Gastroesophageal sphincter (tissue), 4 donors: ENCODE measurements around the gene ARF1. TPM values are rescaled to one million over a fixed set of nuclear protein-coding genes. Genes with fewer than 3 reads are reported as not detected.

ENCODE experiments used
- ATAC-seq: fragments of 150-250 bp; one replicate; pipeline ENCODE4 v1.9.1; 2016; ENCODE audit warnings: mild to moderate bottlenecking, moderate library complexity
- H3K27ac ChIP-seq, 4 donors: fragments of 200-600 bp; sonication (generic) in 3 of 4; 1 replicate in 3 of 4; 2 replicates in 1 of 4; pipeline ENCODE4 v1.5.1; 2016 to 2019
- H3K27me3 ChIP-seq: fragments of 200-600 bp; sonication (generic); one replicate; pipeline ENCODE4 v1.5.1; 2019
- H3K36me3 ChIP-seq, 2 donors: fragments of 200-600 bp; sonication (generic); one replicate each; pipeline ENCODE4 v1.5.1; 2019; ENCODE audit warnings: control low read depth in 1 of 2
- H3K4me1 ChIP-seq, 3 donors: fragments of 200-600 bp; sonication (generic); 1 replicate in 2 of 3; 2 replicates in 1 of 3; pipeline ENCODE4 v1.5.1; 2016 to 2019; ENCODE audit warnings: control low read depth in 2 of 3
- H3K4me3 ChIP-seq, 2 donors: fragments of 200-600 bp; sonication (generic); one replicate each; pipeline ENCODE4 v1.5.1; 2019; ENCODE audit warnings: mild to moderate bottlenecking in 1 of 2, moderate library complexity in 1 of 2
- H3K9me3 ChIP-seq, 3 donors: fragments of 200-600 bp; sonication (generic); one replicate each; pipeline ENCODE4 v1.5.1; 2017 to 2019; ENCODE audit warnings: control low read depth in 2 of 3
- EP300 ChIP-seq: sonication (generic); formaldehyde crosslinking; IDR thresholded peaks from one replicate; pipeline ENCODE4 v1.6.1; 2017; ENCODE audit warnings: antibody characterized with exemption, mild to moderate bottlenecking
- POLR2A ChIP-seq, 2 donors: fragments of 450-650 bp; IDR thresholded peaks; one replicate each; pipeline ENCODE4 v1.6.1; 2017; ENCODE audit warnings: antibody characterized with exemption in 2 of 2, mild to moderate bottlenecking in 2 of 2, moderate library complexity in 1 of 2
- POLR2AphosphoS5 ChIP-seq: sonication (generic); formaldehyde crosslinking; IDR thresholded peaks from one replicate; pipeline ENCODE4 v1.6.1; 2017; ENCODE audit warnings: antibody characterized with exemption
- WGBS, 2 donors: methylation state at CpG; one replicate each; pipeline ENCODE4 v1.1.5; 2018; ENCODE audit warnings: low coverage in 1 of 2; 5-methylcytosine and 5-hydroxymethylcytosine counted together
- total RNA-seq, 4 donors: library from RNA; depleted of rRNA; stranded (reverse); fragments of >200 nt; gene quantifications; one replicate each; pipeline ENCODE4 v1.1.0, GENCODE V29; 2016
- TF ChIP-seq, protein P1 (sequence below), 4 experiments: fragments of 200-600 bp in 2 of 4; fragments of 450-650 bp in 2 of 4; sonication (generic) in 1 of 4; IDR thresholded peaks; one replicate each; pipeline ENCODE4 v1.5.1; 2017 to 2019; ENCODE audit warnings: antibody characterized with exemption in 4 of 4, mild to moderate bottlenecking in 2 of 4, moderate library complexity in 2 of 4

ARF1 gene
- total RNA-seq, 4 donors from 2014 or later, result 256 to 385 (median 303) TPM

DNA sequence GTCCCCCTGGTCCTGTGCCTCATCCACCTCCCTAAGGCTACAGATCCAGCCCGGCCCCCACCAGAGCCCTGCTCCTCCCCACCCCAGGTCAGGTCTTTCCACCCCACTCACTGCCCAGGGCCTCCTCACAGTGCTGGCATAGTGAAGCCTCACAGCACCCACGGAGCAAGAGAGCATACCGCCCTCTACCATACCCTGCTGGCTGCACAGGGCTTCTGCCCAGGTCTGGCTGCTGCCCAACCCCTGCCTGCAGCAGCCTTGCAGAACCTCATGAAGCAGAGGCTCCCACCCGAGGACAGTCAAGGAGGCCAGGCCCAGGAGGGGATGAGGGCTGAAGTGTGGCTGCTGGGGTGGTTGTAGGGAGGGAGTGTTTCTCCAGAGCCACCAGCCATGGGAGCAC lies 19.7 kb upstream of the ARF1 start:
- ATAC-seq, result no peak
- Histone ChIP-seq H3K27ac (no peak overlapping the region), H3K36me3 (no peaks in the 10 kb centered on the region), H3K4me3 (no peak overlapping the region), H3K9me3 (no peaks in the 10 kb centered on the region), H3K4me1 (peaks cover 0 to 23% (median 10%) of the 10 kb centered on the region in 3 donors), H3K27me3 (peaks cover 100% of the 10 kb centered on the region)
- TF ChIP-seq, protein P1, sequence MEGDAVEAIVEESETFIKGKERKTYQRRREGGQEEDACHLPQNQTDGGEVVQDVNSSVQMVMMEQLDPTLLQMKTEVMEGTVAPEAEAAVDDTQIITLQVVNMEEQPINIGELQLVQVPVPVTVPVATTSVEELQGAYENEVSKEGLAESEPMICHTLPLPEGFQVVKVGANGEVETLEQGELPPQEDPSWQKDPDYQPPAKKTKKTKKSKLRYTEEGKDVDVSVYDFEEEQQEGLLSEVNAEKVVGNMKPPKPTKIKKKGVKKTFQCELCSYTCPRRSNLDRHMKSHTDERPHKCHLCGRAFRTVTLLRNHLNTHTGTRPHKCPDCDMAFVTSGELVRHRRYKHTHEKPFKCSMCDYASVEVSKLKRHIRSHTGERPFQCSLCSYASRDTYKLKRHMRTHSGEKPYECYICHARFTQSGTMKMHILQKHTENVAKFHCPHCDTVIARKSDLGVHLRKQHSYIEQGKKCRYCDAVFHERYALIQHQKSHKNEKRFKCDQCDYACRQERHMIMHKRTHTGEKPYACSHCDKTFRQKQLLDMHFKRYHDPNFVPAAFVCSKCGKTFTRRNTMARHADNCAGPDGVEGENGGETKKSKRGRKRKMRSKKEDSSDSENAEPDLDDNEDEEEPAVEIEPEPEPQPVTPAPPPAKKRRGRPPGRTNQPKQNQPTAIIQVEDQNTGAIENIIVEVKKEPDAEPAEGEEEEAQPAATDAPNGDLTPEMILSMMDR (IDR thresholded peaks at IDR 0.05), result no peak
- TF ChIP-seq POLR2A (IDR thresholded peaks at IDR 0.05) (no peak), POLR2AphosphoS5 (no peak), EP300 (no peak)
- WGBS, 2 donors, result no CpG with 5 or more reads among the region's 4 CpGs

DNA sequence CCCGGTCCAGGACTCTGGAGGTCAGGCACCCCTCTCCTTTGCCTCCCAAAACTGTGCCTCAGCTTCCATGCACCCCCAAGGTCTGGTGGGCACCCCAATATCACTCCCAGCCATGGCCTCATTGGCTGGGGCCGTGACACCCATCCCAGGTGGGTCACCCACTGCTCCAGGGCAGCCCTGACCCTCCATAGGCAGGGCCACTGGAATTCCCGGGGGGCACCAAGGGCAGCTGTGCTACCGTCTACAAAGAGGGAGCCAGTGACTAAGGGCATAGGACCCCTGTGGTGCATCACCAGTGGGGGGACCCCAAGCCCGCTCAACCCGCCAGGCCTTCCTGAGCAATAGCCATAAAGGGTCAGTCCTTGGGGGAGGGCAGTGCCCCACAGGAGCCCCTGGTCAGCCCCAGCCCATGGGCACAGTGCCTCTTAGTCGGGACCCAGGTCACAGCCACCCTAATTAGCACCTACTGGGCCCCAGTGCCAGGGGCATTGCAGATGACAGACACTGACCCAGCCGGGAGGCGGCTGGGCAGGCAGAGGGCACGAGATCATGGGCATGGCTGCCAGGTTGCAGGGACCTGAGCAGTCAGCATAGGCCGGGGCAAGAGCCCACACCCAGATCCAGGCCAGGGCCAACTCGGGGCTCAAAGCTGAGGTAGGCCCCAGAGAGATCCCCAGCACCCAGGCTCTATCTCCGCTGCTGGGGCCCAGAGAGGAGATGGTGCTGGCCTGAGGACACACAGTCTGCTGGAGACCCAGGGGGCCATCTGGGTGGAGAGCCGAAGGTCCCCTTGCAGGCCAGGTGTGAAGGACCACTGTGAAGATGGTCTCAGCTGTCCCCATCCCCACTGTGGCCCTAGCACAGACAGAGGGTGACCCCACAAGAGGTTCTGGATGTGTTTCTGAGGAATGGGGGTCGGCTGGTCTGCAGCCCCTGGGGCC lies 19.0 kb upstream of the ARF1 start:
- peaks cover 0 to 23% (median 10%) of the 10 kb centered on the region in 3 donors for H3K4me1 ChIP-seq
- no peak overlapping the region for H3K4me3 ChIP-seq
- no peak for ATAC-seq
- H3K9me3 ChIP-seq, result no peaks in the 10 kb centered on the region
- 100% methylated on average over 1 of the region's 15 CpGs; no CpG with 5 or more reads in 1 of the 2 donors for WGBS, 2 donors
- H3K27ac ChIP-seq, result no peak overlapping the region
- TF ChIP-seq POLR2AphosphoS5, result no peak
- no peak for TF ChIP-seq EP300
- TF ChIP-seq POLR2A (IDR thresholded peaks at IDR 0.05), result no peak
- TF ChIP-seq, protein P1 (IDR thresholded peaks at IDR 0.05), result no peak
- H3K27me3 ChIP-seq, result peaks cover 100% of the 10 kb centered on the region
- no peaks in the 10 kb centered on the region for H3K36me3 ChIP-seq

DNA sequence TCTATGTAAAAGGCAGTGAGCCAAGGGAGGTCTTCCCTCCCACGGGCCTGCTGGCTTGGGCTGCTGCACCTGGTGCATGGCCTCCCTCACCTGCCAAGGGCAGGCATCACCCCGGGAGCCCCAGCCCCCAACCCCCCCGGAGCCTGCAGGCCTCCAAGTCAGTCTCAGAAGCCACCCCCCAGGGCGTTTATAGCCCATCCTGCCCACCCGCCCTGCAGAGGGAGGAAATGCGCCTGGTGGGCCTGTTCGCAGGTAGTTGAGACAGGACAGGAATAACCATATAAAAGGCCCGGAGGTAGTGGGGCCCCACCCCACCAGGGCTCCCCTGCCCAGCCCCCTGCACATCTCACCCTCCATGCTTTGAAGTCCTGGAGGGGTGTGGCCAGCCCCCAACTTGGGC lies 18.2 kb upstream of the ARF1 start:
- no peak for ATAC-seq
- WGBS, 2 donors, result no CpG with 5 or more reads among the region's 8 CpGs
- TF ChIP-seq, protein P1 (IDR thresholded peaks at IDR 0.05), result no peak
- TF ChIP-seq EP300, result no peak
- TF ChIP-seq POLR2A (IDR thresholded peaks at IDR 0.05), result no peak
- TF ChIP-seq POLR2AphosphoS5, result no peak
- H3K27ac ChIP-seq, result no peak overlapping the region
- no peaks in the 10 kb centered on the region for H3K9me3 ChIP-seq
- H3K4me3 ChIP-seq, result no peak overlapping the region
- no peaks in the 10 kb centered on the region for H3K36me3 ChIP-seq
- peaks cover 0 to 18% (median 10%) of the 10 kb centered on the region in 3 donors for H3K4me1 ChIP-seq
- H3K27me3 ChIP-seq, result peaks cover 100% of the 10 kb centered on the region

DNA sequence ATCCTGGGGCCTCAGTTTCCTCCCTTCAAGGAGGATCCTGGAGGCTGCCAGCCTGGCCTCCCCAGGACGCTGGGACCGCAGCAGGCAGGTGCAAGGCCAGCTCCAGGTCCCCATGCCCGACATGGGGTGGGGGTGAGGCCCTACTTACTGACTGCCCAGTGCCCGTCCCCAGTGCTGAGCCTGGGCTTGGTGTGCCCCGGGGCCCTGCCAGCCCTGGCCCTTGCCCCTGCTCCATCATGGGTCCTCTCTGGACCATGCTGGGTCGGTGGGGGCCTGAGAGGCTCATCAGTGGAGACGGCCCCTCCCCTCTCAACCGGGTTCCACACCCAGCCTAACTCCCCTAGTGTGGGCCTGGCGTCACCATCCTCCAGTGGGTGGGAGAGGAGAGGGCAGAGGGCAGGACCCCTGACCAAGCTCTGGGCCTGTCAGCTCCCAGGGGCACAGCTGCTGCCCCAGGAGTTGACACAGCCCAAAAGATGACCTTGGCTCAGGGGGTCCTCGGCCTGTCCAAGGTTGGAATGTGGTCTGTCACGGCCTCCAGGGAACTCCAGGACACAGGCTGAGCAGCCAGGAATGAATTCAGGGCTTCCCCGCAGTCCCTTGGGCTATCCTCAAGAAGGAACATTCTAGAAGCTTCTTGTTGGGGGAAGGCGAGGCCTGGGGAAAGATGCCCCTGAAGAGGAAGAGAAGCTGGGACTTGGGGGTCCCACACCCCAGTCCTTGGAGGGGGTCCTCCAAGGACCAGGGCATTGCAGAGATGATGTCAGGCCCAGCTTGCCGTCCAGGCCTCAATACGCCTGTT lies 17.6 kb upstream of the ARF1 start:
- WGBS, 2 donors, result 73% methylated on average over 4 of the region's 15 CpGs; no CpG with 5 or more reads in 1 of the 2 donors
- Histone ChIP-seq H3K36me3 (no peaks in the 10 kb centered on the region), H3K27ac (no peak overlapping the region), H3K4me3 (no peak overlapping the region), H3K27me3 (peaks cover 100% of the 10 kb centered on the region), H3K4me1 (peaks cover 0 to 12% (median 10%) of the 10 kb centered on the region in 3 donors), H3K9me3 (no peaks in the 10 kb centered on the region)
- TF ChIP-seq EP300 (no peak), POLR2A (IDR thresholded peaks at IDR 0.05) (no peak), POLR2AphosphoS5 (no peak)
- TF ChIP-seq, protein P1 (IDR thresholded peaks at IDR 0.05), result no peak
- ATAC-seq, result no peak
